Measurements from ENCODE around the gene DEPDC7.
"Not testable (repeated sequence)": the region's sequence is repeated elsewhere in the genome, so short reads cannot be mapped to it uniquely, and the experiment has no call there.

DEPDC7 gene

DNA sequence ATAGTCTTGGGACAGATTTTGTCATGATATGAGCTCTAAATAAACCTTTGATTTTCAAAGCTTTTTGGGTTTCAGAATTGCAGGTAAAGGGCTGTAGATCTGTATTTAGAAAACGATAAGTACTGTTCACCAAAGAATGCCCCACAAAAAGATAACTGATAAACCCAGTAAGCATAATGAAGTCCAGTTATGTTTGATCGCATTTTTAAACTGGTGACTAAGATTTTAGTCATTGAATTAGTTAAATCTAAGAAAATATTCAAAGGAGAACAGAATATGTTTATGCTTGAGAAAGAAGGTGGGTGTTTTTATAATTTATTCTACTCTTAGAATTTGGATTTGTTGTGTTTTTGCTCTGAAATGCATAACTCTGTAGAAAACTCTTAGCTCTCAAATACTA, 11.6 kb downstream of the DEPDC7 start:
- Histone ChIP-seq H3K9ac (ENCODE audit: low read length) (no peak overlapping the region), H3K27me3 (ENCODE audit: control insufficient read depth, insufficient read depth, low read length) (no peaks in the 10 kb centered on the region), H3K4me1 (ENCODE audit: control insufficient read depth, low read depth, low read length) (no peaks in the 10 kb centered on the region), H3K4me3 (ENCODE audit: low read length) (no peak overlapping the region), H3K9me3 (ENCODE audit: control insufficient read depth, low read depth, low read length) (no peaks in the 10 kb centered on the region), H3K36me3 (ENCODE audit: control insufficient read depth, low read depth, low read length) (no peaks in the 10 kb centered on the region), H3K27ac (ENCODE audit: low read length) (no peak overlapping the region)

DNA sequence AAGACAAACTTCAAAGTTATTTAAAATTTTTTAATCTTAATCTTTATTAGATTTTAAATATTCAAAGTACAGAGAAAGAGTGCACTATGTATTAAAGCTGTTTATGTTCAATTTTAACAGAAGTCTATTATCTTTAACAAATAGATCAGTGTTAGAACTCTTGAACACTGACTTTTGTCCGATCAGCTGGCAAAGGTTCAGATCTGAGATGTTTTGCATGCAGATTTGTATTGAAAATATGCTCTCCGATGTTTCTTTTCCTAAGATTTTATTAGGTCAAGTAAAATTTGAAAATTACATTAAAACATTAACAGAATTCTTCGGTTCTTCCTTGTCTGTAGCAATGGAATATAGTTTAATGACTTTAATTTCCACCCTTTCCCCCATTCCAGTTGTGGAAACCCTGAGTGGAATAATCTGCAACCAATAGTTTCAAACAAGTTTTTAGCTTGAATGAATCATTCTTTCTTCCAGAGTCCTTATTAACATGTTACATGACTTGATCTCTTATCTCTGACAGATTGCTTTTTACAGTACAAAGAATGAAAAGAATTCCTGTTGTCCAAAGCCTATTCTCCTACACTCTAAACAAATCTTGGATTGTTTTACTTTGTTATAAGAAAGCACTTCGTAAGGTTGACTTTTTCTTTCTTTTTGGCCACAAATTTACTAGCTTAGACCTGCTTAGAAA, 12.3 kb downstream of the DEPDC7 start:
- no peaks in the 10 kb centered on the region for H3K9me3 ChIP-seq (ENCODE audit: control insufficient read depth, low read depth, low read length)
- H3K36me3 ChIP-seq (ENCODE audit: control insufficient read depth, low read depth, low read length): no peaks in the 10 kb centered on the region
- H3K4me3 ChIP-seq (ENCODE audit: low read length): no peak overlapping the region
- H3K4me1 ChIP-seq (ENCODE audit: control insufficient read depth, low read depth, low read length): no peaks in the 10 kb centered on the region
- H3K27me3 ChIP-seq (ENCODE audit: control insufficient read depth, insufficient read depth, low read length): no peaks in the 10 kb centered on the region
- no peak overlapping the region for H3K27ac ChIP-seq (ENCODE audit: low read length)
- H3K9ac ChIP-seq (ENCODE audit: low read length): no peak overlapping the region

DNA sequence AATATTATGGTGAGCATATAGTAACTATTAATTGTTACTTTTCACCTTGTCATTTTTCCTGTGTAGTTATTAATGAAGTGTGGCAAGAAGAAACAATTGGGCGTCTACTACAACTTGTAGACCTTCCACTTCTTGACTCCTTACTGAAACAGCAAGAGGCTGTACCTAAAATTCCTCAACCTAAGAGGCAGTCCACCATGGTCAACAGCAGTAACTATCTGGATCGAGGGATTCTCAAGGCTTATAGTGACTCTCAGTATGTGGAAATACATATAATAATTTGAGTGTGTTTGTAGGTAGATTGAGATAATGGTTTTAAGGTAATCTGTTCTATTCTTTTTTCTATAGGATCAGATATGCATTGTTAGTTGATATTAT, 12.8 kb downstream of the DEPDC7 start:
- Histone ChIP-seq H3K4me3 (ENCODE audit: low read length) (no peak overlapping the region), H3K9ac (ENCODE audit: low read length) (no peak overlapping the region), H3K36me3 (ENCODE audit: control insufficient read depth, low read depth, low read length) (no peaks in the 10 kb centered on the region), H3K27me3 (ENCODE audit: control insufficient read depth, insufficient read depth, low read length) (no peaks in the 10 kb centered on the region), H3K4me1 (ENCODE audit: control insufficient read depth, low read depth, low read length) (no peaks in the 10 kb centered on the region), H3K9me3 (ENCODE audit: control insufficient read depth, low read depth, low read length) (no peaks in the 10 kb centered on the region), H3K27ac (ENCODE audit: low read length) (no peak overlapping the region)

GRCh38 chr11:33029218-33029617, 13.5 kb downstream of the DEPDC7 start:
- not testable (repeated sequence) for H3K27me3 ChIP-seq (ENCODE audit: control insufficient read depth, insufficient read depth, low read length); H3K9ac ChIP-seq (ENCODE audit: low read length); H3K4me1 ChIP-seq (ENCODE audit: control insufficient read depth, low read depth, low read length); H3K36me3 ChIP-seq (ENCODE audit: control insufficient read depth, low read depth, low read length); H3K4me3 ChIP-seq (ENCODE audit: low read length); H3K9me3 ChIP-seq (ENCODE audit: control insufficient read depth, low read depth, low read length); H3K27ac ChIP-seq (ENCODE audit: low read length)

- no peaks in the 10 kb centered on the region for H3K4me1 ChIP-seq (ENCODE audit: control insufficient read depth, low read depth, low read length)
- no peaks in the 10 kb centered on the region for H3K9me3 ChIP-seq (ENCODE audit: control insufficient read depth, low read depth, low read length)
- H3K4me3 ChIP-seq (ENCODE audit: low read length): no peak overlapping the region
- no peaks in the 10 kb centered on the region for H3K36me3 ChIP-seq (ENCODE audit: control insufficient read depth, low read depth, low read length)
- H3K27me3 ChIP-seq (ENCODE audit: control insufficient read depth, insufficient read depth, low read length): no peaks in the 10 kb centered on the region
- no peak overlapping the region for H3K27ac ChIP-seq (ENCODE audit: low read length)
- H3K9ac ChIP-seq (ENCODE audit: low read length): no peak overlapping the region
Measured at GRCh38 chr11:33033493-33033892, 17.8 kb downstream of the DEPDC7 start.

DNA sequence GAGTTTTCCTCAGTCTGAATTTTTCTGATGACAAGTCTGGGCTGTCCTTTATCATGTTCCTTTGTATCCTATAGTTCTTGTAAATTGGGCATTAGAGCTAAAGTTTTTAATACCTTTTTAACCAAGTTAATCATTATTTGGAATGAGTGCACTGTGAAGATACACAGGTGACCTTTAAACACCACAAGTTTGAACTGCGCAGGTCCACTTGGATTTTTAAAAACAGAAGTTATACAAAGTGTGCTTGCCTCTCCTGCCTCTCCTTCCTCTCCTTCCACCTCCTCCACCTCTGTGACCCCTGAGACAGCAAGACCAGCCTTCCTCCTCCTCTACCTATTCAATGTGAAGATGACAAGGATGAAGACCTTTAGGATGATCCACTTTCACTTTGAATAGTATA, 19.3 kb downstream of the DEPDC7 start:
- H3K9me3 ChIP-seq (ENCODE audit: control insufficient read depth, low read depth, low read length): no peaks in the 10 kb centered on the region
- H3K4me1 ChIP-seq (ENCODE audit: control insufficient read depth, low read depth, low read length): no peaks in the 10 kb centered on the region
- no peak overlapping the region for H3K9ac ChIP-seq (ENCODE audit: low read length)
- H3K27ac ChIP-seq (ENCODE audit: low read length): no peak overlapping the region
- no peaks in the 10 kb centered on the region for H3K36me3 ChIP-seq (ENCODE audit: control insufficient read depth, low read depth, low read length)
- no peaks in the 10 kb centered on the region for H3K27me3 ChIP-seq (ENCODE audit: control insufficient read depth, insufficient read depth, low read length)
- H3K4me3 ChIP-seq (ENCODE audit: low read length): no peak overlapping the region

DNA sequence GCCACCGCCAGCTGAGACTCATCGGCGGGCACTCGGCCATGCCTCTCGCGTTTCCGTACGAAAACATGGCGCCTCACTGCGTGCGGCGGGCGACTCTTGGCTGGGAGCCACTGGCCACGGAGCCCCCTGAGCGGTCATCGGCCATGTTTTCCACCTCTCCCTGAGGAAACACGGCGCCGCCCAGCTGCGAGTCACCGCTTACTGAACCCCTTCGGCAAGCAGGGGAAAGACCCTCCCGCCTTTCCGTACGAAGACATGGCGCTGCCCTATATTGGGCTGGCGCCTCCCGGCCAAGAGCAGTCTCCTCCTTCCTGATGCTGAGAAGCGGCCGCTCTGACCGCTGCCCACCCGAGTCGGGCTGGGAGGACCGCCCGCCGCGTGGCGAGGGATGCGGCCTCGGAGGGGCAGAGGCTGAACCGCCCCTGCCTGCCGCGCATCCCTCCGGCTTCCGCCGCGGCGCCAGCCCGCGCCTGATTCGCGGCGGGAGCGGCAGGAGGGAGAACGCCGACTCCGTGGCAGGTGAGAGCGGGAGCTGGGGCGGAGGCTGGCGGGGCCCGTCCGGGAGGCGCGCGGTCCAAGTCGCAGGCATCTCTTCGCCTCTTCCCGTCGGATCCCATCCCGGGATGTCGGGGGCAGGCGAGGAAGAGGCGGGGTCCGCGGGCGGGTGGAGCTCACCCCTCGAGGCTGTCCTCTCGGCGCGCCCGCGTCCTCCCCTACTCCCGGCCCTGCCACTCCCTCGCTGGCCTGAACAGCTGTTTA, 23.8 kb downstream of the DEPDC7 start, which contains the start of gene TCP11L1:
Gene TCP11L1 (plus strand): TSS at position 299 of the 759 bp plus-strand sequence. CDS start 4,202 bp downstream, outside the sequence.
- Histone ChIP-seq H3K4me3 (ENCODE audit: low read length) (peak within 1 kb of the TSS; percentile 87), H3K36me3 (ENCODE audit: control insufficient read depth, low read depth, low read length) (peaks cover 9% of the 10 kb centered on the region), H3K4me1 (ENCODE audit: control insufficient read depth, low read depth, low read length) (peaks cover 10% of the 10 kb centered on the region), H3K9ac (ENCODE audit: low read length) (peak within 1 kb of the TSS; percentile 88), H3K27ac (ENCODE audit: low read length) (peak within 1 kb of the TSS; percentile 64), H3K9me3 (ENCODE audit: control insufficient read depth, low read depth, low read length) (no peaks in the 10 kb centered on the region), H3K27me3 (ENCODE audit: control insufficient read depth, insufficient read depth, low read length) (no peaks in the 10 kb centered on the region)

- Histone ChIP-seq H3K9me3 (ENCODE audit: control insufficient read depth, low read depth, low read length) (no peaks in the 10 kb centered on the region), H3K4me3 (ENCODE audit: low read length) (peak overlapping the region; percentile 87), H3K27ac (ENCODE audit: low read length) (no peak overlapping the region), H3K27me3 (ENCODE audit: control insufficient read depth, insufficient read depth, low read length) (no peaks in the 10 kb centered on the region), H3K4me1 (ENCODE audit: control insufficient read depth, low read depth, low read length) (peaks cover 10% of the 10 kb centered on the region), H3K36me3 (ENCODE audit: control insufficient read depth, low read depth, low read length) (peaks cover 14% of the 10 kb centered on the region), H3K9ac (ENCODE audit: low read length) (peak overlapping the region; percentile 88)
Measured at GRCh38 chr11:33040033-33040861, 24.6 kb downstream of the DEPDC7 start.

- Histone ChIP-seq H3K27ac (ENCODE audit: low read length) (no peak overlapping the region), H3K9me3 (ENCODE audit: control insufficient read depth, low read depth, low read length) (no peaks in the 10 kb centered on the region), H3K4me3 (ENCODE audit: low read length) (no peak overlapping the region), H3K9ac (ENCODE audit: low read length) (no peak overlapping the region), H3K36me3 (ENCODE audit: control insufficient read depth, low read depth, low read length) (peaks cover 14% of the 10 kb centered on the region), H3K27me3 (ENCODE audit: control insufficient read depth, insufficient read depth, low read length) (no peaks in the 10 kb centered on the region), H3K4me1 (ENCODE audit: control insufficient read depth, low read depth, low read length) (peaks cover 10% of the 10 kb centered on the region)
Measured at GRCh38 chr11:33040862-33041453, 25.3 kb downstream of the DEPDC7 start.

- Histone ChIP-seq H3K4me1 (ENCODE audit: control insufficient read depth, low read depth, low read length) (peaks cover 10% of the 10 kb centered on the region), H3K36me3 (ENCODE audit: control insufficient read depth, low read depth, low read length) (peaks cover 26% of the 10 kb centered on the region)
Measured at GRCh38 chr11:33043221-33043830, 27.6 kb downstream of the DEPDC7 start.

DNA sequence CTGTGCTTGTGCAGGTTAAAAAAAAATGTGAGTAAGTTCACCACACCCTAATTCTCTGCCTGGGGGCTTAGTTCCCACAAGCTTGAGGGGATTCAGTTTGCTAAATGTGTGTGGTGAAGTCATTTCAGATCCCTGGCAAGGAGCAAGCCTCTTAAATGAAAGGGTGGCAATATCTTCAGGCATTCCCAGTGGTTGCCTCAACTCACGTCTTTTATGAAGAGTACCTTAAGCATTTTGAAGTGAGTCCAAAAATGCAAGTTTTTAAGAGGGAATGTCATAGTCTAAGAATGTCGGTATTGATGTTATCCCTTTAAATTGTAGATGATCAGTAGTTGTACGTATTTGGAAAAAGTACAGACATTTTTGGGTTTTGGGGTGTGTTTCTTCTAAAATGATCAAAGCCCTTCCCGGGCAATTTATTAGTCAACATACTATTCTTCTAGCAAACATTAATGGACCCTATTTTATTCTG, 28.6 kb downstream of the DEPDC7 start:
- Histone ChIP-seq H3K27me3 (ENCODE audit: control insufficient read depth, insufficient read depth, low read length) (no peaks in the 10 kb centered on the region), H3K4me1 (ENCODE audit: control insufficient read depth, low read depth, low read length) (peaks cover 10% of the 10 kb centered on the region), H3K9ac (ENCODE audit: low read length) (no peak overlapping the region), H3K27ac (ENCODE audit: low read length) (no peak overlapping the region), H3K4me3 (ENCODE audit: low read length) (no peak overlapping the region), H3K9me3 (ENCODE audit: control insufficient read depth, low read depth, low read length) (no peaks in the 10 kb centered on the region), H3K36me3 (ENCODE audit: control insufficient read depth, low read depth, low read length) (peaks cover 27% of the 10 kb centered on the region)

More at GRCh38 chr11:33043221-33043830, 27.6 kb downstream of the DEPDC7 start:
- no peak overlapping the region for H3K9ac ChIP-seq (ENCODE audit: low read length)
- no peak overlapping the region for H3K27ac ChIP-seq (ENCODE audit: low read length)
- H3K9me3 ChIP-seq (ENCODE audit: control insufficient read depth, low read depth, low read length): no peaks in the 10 kb centered on the region
- no peak overlapping the region for H3K4me3 ChIP-seq (ENCODE audit: low read length)
- no peaks in the 10 kb centered on the region for H3K27me3 ChIP-seq (ENCODE audit: control insufficient read depth, insufficient read depth, low read length)
